OCI-LY1 (cell line): Measurements from ENCODE around the gene FBXL22.

ENCODE experiments used
- H2AFZ ChIP-seq: fragments of 200-600 bp; sonication (generic), shearing (Covaris generic); 2 replicates; pipeline ENCODE4 v1.6.0; 2014; ENCODE audit warnings: antibody characterized with exemption, mild to moderate bottlenecking, low read length
- H3F3A ChIP-seq: fragments of 200-600 bp; sonication (generic), shearing (Covaris generic); 2 replicates; pipeline ENCODE4 v1.6.0; 2014; ENCODE audit warnings: mild to moderate bottlenecking, antibody characterized with exemption, low read length, moderate library complexity; ENCODE audit not compliant: insufficient read depth
- H3K27ac ChIP-seq: fragments of 200-600 bp; sonication (generic); 2 replicates; pipeline ENCODE4 v1.5.1; 2014; ENCODE audit warnings: low read length, mixed run types, mild to moderate bottlenecking, low read depth; ENCODE audit not compliant: poor library complexity, severe bottlenecking
- H3K27me3 ChIP-seq: fragments of 200-600 bp; sonication (generic); 2 replicates; pipeline ENCODE4 v1.6.0; 2014; ENCODE audit warnings: antibody characterized with exemption, mild to moderate bottlenecking, low read length, moderate library complexity; ENCODE audit not compliant: insufficient read depth
- H3K36me3 ChIP-seq: fragments of 200-600 bp; sonication (generic); 2 replicates; pipeline ENCODE4 v1.6.1; 2014; ENCODE audit warnings: mild to moderate bottlenecking, antibody characterized with exemption, low read length, moderate library complexity, mixed read lengths; ENCODE audit not compliant: insufficient read depth
- H3K4me1 ChIP-seq: fragments of 200-600 bp; sonication (generic); 2 replicates; pipeline ENCODE4 v1.5.1; 2014; ENCODE audit warnings: mild to moderate bottlenecking, low read length, moderate library complexity; ENCODE audit not compliant: insufficient read depth, severe bottlenecking
- H3K4me2 ChIP-seq: fragments of 200-600 bp; sonication (generic), shearing (Covaris generic); 2 replicates; pipeline ENCODE4 v1.6.1; 2014; ENCODE audit warnings: low read length
- H3K4me3 ChIP-seq: fragments of 200-600 bp; sonication (generic); 2 replicates; pipeline ENCODE4 v1.5.1; 2014; ENCODE audit warnings: low read length, low read depth, mild to moderate bottlenecking, mixed read lengths; ENCODE audit not compliant: poor library complexity, severe bottlenecking
- H3K79me2 ChIP-seq: fragments of 200-600 bp; shearing (Covaris generic); 2 replicates; pipeline ENCODE4 v1.6.1; 2016; ENCODE audit warnings: mixed run types, low read length, mixed read lengths; ENCODE audit not compliant: insufficient read depth
- H3K9ac ChIP-seq: fragments of 200-600 bp; sonication (generic), shearing (Covaris generic); 2 replicates; pipeline ENCODE4 v1.6.1; 2014; ENCODE audit warnings: mild to moderate bottlenecking, low read length, mixed read lengths
- H3K9me2 ChIP-seq: fragments of 200-600 bp; sonication (generic), shearing (Covaris generic); 2 replicates; pipeline ENCODE4 v1.6.1; 2014; ENCODE audit warnings: low read depth, mild to moderate bottlenecking, low read length, mixed read lengths
- H3K9me3 ChIP-seq: fragments of 200-600 bp; shearing (Covaris generic); 2 replicates; pipeline ENCODE4 v1.6.1; 2014; ENCODE audit warnings: low read length, mixed read lengths
- H4K20me1 ChIP-seq: fragments of 200-600 bp; sonication (generic), shearing (Covaris generic); 2 replicates; pipeline ENCODE4 v1.6.0; 2016; ENCODE audit warnings: mild to moderate bottlenecking, low read length; ENCODE audit not compliant: insufficient read depth
- EZH2 ChIP-seq: fragments of 200-600 bp; sonication (generic), shearing (Covaris generic); IDR thresholded peaks from 2 replicates; pipeline ENCODE4 v1.8.0; 2017; ENCODE audit warnings: borderline replicate concordance, mixed run types, mild to moderate bottlenecking, antibody characterized with exemption, low read length, moderate library complexity, mixed read lengths
- TF ChIP-seq, protein P1 (sequence below): fragments of 200-600 bp; sonication (generic), shearing (Covaris generic); IDR thresholded peaks from 2 replicates; pipeline ENCODE4 v1.5.1; 2017; ENCODE audit warnings: mild to moderate bottlenecking, antibody characterized with exemption, low read length, moderate library complexity, mixed read lengths

The FBXL22 gene

DNA sequence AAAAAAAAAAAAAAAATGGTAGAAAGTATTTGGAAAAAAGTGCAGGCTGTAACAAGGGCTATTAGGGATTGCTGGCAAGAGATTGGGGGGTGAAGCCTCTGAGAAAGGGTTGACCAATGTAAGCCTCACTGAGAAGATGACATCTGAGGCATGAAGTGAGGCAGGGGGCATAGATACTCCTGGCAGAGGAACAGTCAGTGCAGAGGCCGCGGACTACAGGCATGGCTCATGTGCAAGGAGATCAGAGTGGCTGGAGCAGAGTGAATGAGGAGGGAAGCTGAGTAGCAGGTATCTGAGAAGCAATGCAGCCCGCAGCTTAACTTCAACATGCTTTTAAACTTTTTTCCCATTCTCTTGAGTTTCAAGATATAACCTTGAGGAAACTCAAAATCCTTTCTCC is 5.4 kb downstream of the FBXL22 start:
- Histone ChIP-seq H3K27ac (no peak overlapping the region), H3K9me2 (no peaks in the 10 kb centered on the region), H3K79me2 (no peaks in the 10 kb centered on the region), H3K36me3 (peaks cover 3% of the 10 kb centered on the region; the same call in 1 of the 2 replicates), H3F3A (no peaks in the 10 kb centered on the region), H3K4me2 (no peak overlapping the region), H3K4me3 (no peak overlapping the region), H3K27me3 (no peaks in the 10 kb centered on the region), H3K4me1 (peaks cover 59% of the 10 kb centered on the region), H3K9me3 (no peaks in the 10 kb centered on the region), H3K9ac (no peak overlapping the region), H2AFZ (no peak overlapping the region), H4K20me1 (no peaks in the 10 kb centered on the region)
- no peak for TF ChIP-seq EZH2

DNA sequence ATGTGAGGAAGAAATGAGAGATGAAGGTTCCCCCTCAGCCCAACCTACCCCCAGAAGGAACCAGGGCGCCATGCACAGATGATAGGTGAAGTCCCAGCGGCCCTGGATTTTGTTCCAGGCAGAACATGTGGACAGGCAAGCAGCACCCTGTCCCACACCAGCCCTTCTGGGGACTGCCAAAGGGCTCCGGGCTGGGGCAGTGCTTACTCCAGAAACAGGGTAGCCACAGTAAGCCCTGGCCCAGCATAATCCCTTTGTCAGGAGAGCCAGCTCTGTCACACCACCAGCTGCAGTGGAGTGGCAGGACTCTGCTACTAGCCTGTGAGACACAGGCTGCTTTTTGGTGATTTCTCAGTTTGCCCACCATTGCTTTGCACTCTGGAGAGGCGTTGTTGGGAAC is 6.3 kb downstream of the FBXL22 start:
- Histone ChIP-seq H3K9ac (no peak overlapping the region), H3K4me2 (no peak overlapping the region), H3F3A (no peaks in the 10 kb centered on the region), H3K9me3 (no peaks in the 10 kb centered on the region), H3K4me1 (peaks cover 49% of the 10 kb centered on the region), H3K4me3 (no peak overlapping the region), H4K20me1 (no peaks in the 10 kb centered on the region), H3K36me3 (peaks cover 12% of the 10 kb centered on the region; the same call in 1 of the 2 replicates), H2AFZ (no peak overlapping the region), H3K9me2 (no peaks in the 10 kb centered on the region), H3K27ac (no peak overlapping the region), H3K79me2 (no peaks in the 10 kb centered on the region), H3K27me3 (no peaks in the 10 kb centered on the region)
- TF ChIP-seq, protein P1, sequence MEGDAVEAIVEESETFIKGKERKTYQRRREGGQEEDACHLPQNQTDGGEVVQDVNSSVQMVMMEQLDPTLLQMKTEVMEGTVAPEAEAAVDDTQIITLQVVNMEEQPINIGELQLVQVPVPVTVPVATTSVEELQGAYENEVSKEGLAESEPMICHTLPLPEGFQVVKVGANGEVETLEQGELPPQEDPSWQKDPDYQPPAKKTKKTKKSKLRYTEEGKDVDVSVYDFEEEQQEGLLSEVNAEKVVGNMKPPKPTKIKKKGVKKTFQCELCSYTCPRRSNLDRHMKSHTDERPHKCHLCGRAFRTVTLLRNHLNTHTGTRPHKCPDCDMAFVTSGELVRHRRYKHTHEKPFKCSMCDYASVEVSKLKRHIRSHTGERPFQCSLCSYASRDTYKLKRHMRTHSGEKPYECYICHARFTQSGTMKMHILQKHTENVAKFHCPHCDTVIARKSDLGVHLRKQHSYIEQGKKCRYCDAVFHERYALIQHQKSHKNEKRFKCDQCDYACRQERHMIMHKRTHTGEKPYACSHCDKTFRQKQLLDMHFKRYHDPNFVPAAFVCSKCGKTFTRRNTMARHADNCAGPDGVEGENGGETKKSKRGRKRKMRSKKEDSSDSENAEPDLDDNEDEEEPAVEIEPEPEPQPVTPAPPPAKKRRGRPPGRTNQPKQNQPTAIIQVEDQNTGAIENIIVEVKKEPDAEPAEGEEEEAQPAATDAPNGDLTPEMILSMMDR = no peak
- no peak for TF ChIP-seq EZH2

DNA sequence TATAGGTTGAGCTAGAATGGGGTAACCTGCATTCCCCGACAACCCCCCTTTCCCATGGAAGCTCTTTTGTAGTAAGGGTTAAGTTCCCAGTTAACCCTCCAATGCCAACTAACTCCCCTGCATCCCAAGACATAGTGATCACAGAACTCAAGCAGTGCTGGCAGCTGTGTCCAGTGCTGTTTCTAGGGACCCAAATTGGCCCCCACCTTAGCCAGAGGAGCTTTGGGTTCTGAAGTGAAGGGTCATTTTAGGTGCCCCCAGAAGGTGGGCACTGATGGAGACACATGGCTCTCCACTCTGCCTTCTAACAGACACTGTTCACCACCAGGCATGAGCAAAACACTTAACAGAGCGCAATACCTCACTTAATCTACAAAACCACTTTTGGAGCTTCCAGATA is 7.1 kb downstream of the FBXL22 start:
- Histone ChIP-seq H3K9ac (no peak overlapping the region), H3F3A (no peaks in the 10 kb centered on the region), H3K4me3 (no peak overlapping the region), H4K20me1 (no peaks in the 10 kb centered on the region), H3K27me3 (no peaks in the 10 kb centered on the region), H3K9me2 (no peaks in the 10 kb centered on the region), H3K4me2 (no peak overlapping the region), H2AFZ (no peak overlapping the region), H3K4me1 (peaks cover 42% of the 10 kb centered on the region), H3K27ac (no peak overlapping the region), H3K9me3 (no peaks in the 10 kb centered on the region), H3K36me3 (peaks cover 20% of the 10 kb centered on the region; the same call in 1 of the 2 replicates), H3K79me2 (no peaks in the 10 kb centered on the region)
- TF ChIP-seq, protein P1 = no peak
- no peak for TF ChIP-seq EZH2

DNA sequence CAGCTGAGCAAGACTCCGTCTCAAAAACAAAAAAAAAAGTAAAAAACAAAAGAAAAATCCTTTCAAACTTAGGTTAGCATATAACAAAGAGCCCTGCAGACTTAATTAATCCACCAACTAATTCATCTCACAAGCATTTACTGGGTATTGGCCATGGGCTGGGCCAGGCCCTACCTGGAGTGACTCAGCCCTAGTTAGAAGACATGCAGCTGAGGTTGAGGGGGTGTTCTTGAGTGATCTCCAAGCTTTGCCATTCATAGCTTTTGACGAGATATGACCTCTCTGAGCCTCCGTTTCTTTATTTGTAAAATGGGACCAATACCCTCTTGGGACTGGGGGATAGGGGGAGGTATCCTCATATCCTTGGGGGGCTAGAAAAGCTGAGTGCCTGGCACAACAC is 7.8 kb downstream of the FBXL22 start:
- H3K9ac ChIP-seq = no peak overlapping the region
- no peaks in the 10 kb centered on the region for H3K27me3 ChIP-seq
- H3K4me1 ChIP-seq = peaks cover 37% of the 10 kb centered on the region

More for the DNA sequence above, 7.8 kb downstream of the FBXL22 start:
- H4K20me1 ChIP-seq = no peaks in the 10 kb centered on the region
- no peaks in the 10 kb centered on the region for H3F3A ChIP-seq
- H3K9me3 ChIP-seq = no peaks in the 10 kb centered on the region
- no peaks in the 10 kb centered on the region for H3K79me2 ChIP-seq
- H3K4me3 ChIP-seq = no peak overlapping the region
- peaks cover 24% of the 10 kb centered on the region; the same call in 1 of the 2 replicates for H3K36me3 ChIP-seq
- no peaks in the 10 kb centered on the region for H3K9me2 ChIP-seq
- H2AFZ ChIP-seq = no peak overlapping the region
- no peak overlapping the region for H3K27ac ChIP-seq
- TF ChIP-seq, protein P1 = no peak
- no peak for TF ChIP-seq EZH2
- H3K4me2 ChIP-seq = no peak overlapping the region
